ENCODE data around the gene ITGA7.
A peak's percentile ranks its signal among the peaks of the same experiment; 100 is the strongest.

Gene ITGA7

GRCh38 chr12:55733021-55733555 lies 25.4 kb upstream of the ITGA7 start:
- no peak for DNase-seq

- no peak for DNase-seq
Observed at GRCh38 chr12:55732288-55732687, 24.6 kb upstream of the ITGA7 start.

DNA sequence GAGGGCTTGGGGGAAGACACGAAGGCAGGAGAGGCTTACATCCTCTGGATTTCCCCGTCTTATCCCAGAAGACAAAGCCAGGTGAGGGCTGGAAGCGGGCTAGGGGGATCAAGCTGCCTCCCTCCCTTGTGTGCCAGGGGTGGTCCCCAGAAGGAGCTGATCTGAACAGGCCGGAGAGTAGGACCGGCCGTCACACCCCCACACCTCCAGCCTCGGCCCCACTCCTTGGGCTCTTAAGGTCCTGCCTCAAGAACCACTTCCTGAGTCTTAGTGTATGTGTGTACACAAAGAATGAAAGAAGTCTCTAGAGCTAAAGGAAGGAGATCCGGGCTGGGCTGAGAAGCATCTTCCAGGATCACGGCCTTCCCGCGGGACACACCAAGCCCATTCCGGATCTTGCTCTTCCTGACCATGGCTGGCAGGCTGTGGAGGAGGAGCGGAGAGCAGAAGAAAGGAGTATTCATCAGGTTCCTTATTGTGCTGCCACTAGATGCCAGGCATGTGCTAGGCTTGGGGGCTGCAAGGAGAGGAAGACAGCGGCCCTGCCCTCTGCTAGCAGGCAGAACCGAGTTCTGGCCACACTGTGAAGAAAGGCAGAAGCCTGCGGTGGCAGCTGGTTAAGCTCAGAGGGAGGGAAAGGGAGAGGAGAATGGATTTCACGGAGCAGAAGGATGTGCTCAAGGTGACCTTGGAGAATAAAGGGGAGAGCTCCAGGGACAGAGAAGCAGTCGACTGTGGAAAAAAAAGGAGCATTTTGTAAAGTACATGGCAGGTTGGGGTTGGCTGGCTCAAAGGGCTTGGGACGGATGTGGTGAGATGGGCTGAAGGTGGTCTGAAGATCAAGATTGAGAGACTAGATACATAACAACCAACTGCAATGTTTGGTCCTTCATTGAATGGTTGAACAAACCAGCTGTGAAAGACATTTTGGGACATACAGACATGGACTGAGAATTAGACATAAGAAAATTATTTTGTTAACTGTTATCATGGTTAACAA lies 22.4 kb upstream of the ITGA7 start:
- no peak for DNase-seq

DNA sequence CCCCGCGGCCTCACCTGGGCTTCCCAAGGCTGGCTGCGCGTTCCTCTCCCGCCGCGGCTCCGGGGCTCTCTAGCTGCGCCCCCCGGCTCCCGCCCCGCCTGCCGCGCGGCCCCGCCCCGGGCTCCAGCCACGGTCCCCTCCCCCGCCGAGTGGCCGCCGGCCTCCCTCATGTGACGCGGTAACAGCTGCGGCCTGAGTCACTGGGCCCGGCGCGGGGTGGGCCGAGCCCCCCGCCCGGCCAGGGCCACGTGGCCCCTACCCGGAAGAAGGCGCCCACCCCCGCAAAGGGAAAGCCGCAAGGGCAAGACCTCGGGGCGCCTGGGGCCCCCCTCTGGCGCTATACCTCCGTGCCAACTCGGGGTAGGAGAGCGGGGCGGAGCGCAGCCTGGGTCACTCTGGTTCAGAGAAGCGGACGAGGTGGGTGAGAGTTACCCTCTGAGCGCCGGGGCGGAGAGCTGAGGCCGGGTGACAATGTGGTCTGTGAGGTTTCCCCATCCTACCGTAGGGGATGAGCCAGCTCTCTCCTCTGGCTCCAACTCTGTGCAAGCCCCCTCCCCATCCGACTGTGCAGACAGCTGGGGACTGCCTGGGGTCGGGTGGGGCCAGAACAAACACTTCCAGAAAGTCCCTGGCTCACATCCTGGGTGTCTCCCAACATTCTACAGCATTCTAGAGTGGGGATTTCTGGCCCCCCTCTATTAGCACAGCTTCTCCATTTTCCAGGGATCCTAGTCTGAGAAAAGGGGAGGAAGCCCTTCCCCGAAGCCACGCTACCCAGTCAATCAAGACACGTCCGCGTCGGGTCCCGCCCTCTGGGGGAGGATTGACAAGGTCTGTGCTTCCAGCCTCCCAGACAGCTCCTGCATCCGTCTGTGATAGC lies 21.5 kb upstream of the ITGA7 start, which contains the start of gene CD63:
TSS of gene CD63 (minus strand) at position 71 of the 880 bp plus-strand sequence. CDS start 668 bp downstream, outside the sequence.
- DNase-seq = peak; percentile 65

GRCh38 chr12:55728186-55728938 lies 20.7 kb upstream of the ITGA7 start:
- peak; percentile 22 for DNase-seq

- no peak for DNase-seq
Observed at GRCh38 chr12:55727643-55728185, 20.0 kb upstream of the ITGA7 start.

GRCh38 chr12:55726971-55727370 lies 19.3 kb upstream of the ITGA7 start:
- DNase-seq = no peak

- DNase-seq = no peak
Observed at GRCh38 chr12:55725556-55725955, 17.9 kb upstream of the ITGA7 start.

DNA sequence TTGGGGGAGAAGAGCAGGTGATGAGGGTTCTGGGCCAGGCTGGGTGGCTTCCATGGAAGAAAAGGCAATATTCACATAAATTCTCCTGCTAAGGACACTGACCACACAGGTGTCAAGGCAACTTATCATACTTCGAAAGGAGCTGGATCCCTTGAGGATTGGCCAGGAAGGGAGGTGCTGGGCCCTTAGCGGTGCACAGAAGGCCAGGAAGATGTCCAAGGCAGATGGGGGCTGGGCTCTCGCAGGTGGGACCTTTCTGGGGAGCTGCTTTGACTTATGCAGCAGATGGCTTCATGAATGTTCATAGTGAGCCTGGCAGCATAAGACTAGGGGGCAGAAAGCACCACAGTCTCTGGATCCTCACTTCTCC lies 17.2 kb upstream of the ITGA7 start:
- DNase-seq = no peak

GRCh38 chr12:55724226-55724939 lies 16.7 kb upstream of the ITGA7 start:
- DNase-seq = peak; percentile 20

- no peak for DNase-seq
Observed at GRCh38 chr12:55723516-55724225, 16.0 kb upstream of the ITGA7 start.

GRCh38 chr12:55722948-55723347 lies 15.2 kb upstream of the ITGA7 start:
- DNase-seq = no peak

DNA sequence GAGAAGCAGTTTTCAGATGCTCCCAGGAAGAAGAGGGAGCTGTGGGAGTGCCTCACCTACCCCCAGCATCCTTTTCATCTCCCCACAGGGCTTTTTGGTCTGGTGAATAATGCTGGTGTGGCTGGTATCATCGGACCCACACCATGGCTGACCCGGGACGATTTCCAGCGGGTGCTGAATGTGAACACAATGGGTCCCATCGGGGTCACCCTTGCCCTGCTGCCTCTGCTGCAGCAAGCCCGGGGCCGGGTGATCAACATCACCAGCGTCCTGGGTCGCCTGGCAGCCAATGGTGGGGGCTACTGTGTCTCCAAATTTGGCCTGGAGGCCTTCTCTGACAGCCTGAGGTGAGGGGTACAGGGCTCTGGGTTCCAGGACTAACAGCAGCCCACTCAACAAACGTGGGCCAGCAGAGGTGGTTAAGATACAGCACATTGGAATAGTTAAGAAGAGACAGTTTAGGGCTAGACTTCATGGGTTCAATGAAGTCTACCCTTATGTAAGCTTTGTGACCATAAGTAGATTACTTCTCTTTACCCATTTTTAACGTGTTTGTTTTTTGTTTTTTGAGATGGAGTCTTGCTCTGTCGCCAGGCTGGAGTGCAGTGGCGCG lies 14.0 kb upstream of the ITGA7 start:
- no peak for DNase-seq

DNA sequence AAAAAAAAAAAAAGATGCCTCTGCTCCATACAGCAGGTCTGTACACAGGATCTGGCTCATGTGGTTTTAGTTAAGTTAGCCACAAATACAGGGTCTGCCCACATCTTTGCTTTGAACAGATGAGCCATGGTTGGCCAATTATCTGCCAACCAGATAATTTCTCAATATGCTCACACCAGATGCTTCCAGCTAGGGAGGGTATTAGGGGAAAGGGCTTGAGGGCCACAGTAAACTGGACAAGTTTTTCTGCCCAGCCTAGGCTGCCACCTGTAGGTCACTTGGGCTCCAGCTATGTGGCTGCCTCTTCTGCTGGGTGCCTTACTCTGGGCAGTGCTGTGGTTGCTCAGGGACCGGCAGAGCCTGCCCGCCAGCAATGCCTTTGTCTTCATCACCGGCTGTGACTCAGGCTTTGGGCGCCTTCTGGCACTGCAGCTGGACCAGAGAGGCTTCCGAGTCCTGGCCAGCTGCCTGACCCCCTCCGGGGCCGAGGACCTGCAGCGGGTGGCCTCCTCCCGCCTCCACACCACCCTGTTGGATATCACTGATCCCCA lies 13.3 kb upstream of the ITGA7 start:
- peak; percentile 15 for DNase-seq

DNA sequence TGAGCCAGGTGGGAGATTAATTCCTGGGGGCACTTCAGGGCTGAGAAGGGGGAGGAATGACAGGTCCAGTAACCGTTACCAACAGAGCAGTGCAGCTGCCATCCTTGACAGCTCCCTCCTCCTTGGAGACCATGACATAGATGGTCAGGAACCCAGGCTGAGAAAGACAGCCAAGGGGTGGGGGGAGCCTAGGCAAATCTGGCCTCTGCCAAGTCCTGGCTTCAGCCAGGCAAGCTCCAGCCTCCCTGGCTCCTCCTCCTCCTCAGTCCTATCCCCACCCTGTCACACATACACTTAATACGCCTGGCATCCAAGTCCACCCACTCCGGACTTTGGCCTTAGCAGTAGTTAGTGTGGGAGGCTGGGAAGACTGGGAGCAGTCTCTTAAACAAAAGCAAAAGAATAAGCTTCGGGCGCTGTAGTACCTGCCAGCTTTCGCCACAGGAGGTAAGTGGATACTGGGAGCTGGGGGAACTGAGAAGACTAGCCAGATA lies 12.4 kb upstream of the ITGA7 start, which contains the start of gene RDH5:
TSS of gene RDH5 (plus strand) at position 323 of the 494 bp plus-strand sequence. CDS start 792 bp downstream, outside the sequence.
- no peak for DNase-seq

DNA sequence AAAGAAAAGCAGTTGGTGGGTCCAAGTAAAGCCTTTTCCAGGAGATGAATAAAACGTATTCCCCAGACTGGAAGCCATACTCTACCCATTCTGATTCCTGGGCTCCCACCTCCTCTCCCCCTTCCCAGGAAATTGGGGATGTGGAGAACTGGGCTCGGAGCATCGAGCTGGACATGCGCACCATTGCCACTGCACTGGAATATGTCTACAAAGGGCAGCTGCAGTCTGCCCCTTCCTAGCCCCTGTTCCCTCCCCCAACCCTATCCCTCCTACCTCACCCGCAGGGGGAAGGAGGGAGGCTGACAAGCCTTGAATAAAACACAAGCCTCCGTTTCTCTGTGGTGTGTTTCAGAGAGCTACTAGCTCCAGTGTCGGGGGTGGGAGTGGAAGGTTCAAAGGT lies 11.7 kb upstream of the ITGA7 start:
- no peak for DNase-seq

DNA sequence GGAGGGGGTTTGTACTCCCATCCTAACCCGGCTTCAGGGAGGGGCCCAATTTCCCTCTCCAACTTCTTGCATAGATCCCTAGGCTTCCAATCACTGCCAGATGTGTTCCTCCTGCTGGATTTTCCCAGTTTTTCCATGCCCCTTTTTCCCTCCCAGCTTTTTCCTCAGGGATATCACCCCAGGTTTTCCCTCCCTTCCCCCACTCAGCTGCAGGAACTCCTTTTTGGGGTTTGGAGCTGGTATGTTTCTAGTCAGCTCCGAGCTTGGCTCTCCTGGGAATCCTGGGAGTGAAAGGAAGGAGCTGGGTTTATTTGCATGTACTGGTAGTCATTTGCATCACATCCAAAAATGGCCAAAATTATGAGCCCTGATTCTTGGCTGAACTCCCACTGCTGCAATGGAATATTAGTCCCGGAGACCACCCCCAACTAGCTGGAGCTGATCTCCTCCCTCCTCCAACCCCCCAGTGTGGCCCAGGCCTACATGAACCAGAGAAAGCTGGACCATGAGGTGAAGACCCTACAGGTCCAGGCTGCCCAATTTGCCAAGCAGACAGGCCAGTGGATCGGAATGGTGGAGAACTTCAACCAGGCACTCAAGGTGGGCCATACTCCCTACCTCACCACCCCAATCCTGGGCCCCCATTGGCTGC lies 11.0 kb upstream of the ITGA7 start:
- no peak for DNase-seq

DNA sequence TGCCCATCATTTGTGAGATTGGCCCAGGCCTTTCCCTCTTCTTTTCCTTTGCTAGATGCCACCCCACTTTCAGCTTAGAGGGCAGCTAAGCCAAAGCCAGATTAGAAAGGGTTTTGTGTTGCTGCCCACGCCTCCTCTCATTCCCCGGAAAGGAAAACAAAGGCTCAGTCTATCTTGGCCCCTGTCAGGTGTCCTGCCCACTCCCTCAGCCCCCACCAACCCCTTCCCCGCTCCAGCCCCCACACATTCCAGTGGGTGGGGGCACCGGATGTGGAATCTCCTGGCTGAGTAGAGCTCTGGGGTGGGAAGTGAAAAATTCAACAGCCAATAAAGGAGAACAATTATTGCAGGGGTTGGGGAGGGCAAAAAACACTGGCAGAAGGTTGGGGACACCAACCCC lies 10.3 kb upstream of the ITGA7 start:
- DNase-seq = no peak
